ENCODE measurements around the gene PRKN.

- TF ChIP-seq CTCF (IDR thresholded peaks at IDR 0.05; ENCODE audit: insufficient read depth, low read length) (no peak), POLR2AphosphoS5 (IDR thresholded peaks at IDR 0.05; ENCODE audit: low read depth) (no peak), REST (IDR thresholded peaks at IDR 0.05; ENCODE audit: insufficient replicate concordance, low read depth) (no peak), GABPA (IDR thresholded peaks at IDR 0.05; ENCODE audit: low read depth) (no peak), SPI1 (IDR thresholded peaks at IDR 0.05; ENCODE audit: borderline replicate concordance, low read depth) (no peak)
Measured at GRCh38 chr6:161463071-161463470, 1264.5 kb downstream of the PRKN start.
